GM21390 (cell line): Measurements from ENCODE around the gene ZNF738.
A peak's percentile ranks its signal among the peaks of the same experiment; 100 is the strongest.
"Not testable (repeated sequence)": the region's sequence is repeated elsewhere in the genome, so short reads cannot be mapped to it uniquely, and the experiment has no call there.

Experiments used
- ATAC-seq: cut with Tn5 transposase; IDR thresholded peaks from one replicate; pipeline ENCODE4 v1.9.1; 2021; ENCODE audit not compliant: unreplicated experiment

Gene ZNF738

DNA sequence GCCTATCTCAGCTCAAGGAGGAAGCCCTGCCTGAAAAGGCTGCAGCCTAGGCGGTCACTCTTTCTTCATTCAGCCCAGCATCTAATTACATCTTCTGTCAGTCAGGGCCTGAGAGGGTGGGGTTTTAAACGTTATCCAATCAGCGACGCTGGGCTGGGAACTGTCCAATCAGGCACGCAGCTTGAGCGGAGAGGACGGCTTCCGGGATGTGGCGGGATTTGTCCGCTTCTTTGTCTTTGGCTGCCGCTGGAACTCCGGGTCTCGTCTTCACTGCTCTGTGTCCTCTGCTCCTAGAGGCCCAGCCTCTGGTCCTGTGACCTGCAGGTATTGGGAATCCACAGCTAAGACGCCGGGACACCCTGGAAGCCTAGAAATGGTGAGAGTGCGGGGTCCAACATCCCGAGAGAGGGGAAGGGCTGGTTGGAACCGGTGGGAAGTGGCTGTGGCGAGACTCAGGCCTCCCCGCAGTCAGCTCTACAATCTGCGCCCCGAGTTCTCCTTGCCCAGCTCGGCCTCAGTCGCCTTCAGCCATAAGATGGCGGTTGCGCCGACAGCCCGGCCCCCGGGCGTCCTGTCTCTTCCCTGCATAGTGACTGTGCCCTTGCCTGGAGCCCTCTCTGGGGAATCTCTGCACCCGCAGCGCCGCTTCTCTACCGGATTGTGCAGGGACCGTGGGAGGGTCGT, at the start of gene ZNF738:
ZNF738 (plus strand) TSS at position 233 of the 684 bp plus-strand sequence; CDS start at position 374, 141 bp downstream.
- ATAC-seq, result peak; percentile 90

DNA sequence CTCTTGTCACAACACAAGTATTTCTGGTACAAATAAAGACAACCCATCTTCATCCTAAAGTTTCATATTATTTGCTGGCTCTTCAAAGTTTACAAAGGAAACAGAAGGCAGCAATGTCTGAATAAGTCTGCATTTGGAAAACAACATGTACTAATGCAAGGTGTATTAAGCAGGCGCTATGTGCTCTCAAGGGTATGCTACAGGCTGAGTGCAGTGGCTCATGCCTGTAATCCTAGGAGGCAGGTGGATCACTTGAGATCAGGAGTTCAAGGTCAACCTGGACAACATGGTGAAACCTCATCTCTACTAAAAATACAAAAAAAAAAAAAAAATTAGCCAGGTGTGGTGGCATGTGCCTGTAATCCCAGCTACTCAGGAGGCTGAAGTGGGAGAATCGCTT, 46.0 kb upstream of the ZNF738 start:
- not testable (repeated sequence) for ATAC-seq

DNA sequence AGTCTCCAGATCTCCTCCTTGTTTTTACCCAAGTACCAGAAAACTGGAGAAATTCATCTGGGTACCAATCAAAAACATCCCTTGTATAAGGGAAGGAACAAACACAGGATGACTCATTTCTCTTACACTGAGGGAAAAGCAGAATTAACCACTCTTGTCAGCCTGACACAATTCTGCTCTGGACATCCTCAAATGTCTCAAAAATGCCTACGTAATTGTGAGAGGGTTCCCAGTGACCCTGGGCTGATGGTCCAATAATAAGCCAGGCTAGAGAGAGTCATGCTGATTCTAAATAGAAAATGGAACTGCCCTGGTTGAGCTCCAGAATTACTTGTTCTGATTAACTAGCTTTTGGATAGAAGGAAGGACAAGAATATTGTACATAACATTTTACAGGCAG, 44.1 kb upstream of the ZNF738 start:
- ATAC-seq, result no peak

DNA sequence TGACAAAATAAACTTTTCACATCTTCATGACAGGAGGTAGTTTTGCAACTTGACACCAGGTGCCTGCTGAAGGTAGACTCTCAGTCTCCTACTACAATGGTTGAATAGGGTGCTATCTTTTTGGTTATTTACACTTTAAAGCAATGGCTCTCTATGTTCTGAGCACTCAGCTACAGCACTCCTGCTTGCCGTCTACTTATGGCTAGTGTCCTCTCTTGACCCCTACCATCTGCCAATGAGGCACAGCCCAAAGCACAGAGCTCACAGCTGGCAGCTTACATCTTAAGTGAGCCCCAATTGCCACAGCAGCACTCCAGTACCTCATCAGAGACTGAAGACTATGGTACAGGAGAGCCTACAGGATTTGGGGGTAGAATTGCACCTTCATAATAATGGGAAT, 41.0 kb upstream of the ZNF738 start:
- ATAC-seq, result no peak

DNA sequence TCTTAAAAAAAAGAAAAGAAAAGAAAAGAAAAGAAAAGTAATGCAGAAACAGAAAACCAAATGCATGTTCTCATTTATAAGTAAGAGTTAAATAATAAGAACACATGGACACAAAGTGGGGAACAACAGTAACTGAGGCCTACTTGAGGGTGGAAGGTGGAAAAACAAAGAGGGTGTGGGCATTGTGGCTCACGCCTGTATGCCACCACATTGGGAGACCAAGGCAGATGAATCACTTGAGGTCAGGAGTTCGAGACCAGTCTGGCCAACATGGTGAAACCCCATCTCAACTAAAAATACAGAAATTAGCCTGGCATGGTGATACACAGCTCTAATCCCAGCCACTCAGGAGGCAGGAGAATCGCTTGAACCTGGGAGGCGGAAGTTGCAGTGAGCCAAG, 37.7 kb upstream of the ZNF738 start:
- no peak for ATAC-seq

DNA sequence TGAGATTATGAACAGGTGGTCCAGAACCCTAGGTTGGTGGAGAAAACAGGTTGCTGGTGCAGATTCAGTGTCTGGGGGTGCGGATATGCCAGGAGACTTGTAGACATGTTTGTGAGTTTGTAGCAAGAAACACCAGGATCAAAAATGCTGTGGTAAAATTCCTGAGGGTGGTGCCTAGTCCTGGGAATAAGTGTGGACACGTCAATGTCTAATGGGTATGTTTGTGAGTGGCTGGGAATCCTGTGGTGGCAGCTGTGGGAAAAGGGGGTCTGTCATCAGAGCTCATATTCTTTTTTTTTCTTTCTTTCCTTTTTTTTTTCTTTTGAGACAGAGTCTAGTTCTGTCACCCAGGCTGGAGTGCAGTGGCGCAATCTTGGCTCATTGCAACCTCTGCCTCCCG, 36.8 kb upstream of the ZNF738 start:
- no peak for ATAC-seq

DNA sequence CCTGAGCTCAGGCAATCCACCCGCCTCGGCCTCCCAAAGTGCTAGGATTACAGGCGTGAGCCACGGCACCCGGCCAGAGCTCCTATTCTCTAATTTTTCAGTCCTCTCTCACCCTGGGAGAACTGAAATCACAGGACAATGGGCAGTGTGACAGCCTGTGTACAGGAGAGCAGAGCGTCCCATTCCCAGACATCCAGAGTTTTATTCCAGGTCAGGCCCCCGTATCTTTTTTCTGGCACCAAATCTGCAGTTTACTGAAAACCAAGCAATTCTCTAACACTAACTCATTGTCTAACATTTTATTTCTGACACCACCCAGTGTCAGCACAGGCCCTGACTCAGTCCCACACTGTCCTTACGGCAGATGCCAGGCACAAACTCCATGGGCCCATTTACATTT, 36.3 kb upstream of the ZNF738 start:
- no peak for ATAC-seq

DNA sequence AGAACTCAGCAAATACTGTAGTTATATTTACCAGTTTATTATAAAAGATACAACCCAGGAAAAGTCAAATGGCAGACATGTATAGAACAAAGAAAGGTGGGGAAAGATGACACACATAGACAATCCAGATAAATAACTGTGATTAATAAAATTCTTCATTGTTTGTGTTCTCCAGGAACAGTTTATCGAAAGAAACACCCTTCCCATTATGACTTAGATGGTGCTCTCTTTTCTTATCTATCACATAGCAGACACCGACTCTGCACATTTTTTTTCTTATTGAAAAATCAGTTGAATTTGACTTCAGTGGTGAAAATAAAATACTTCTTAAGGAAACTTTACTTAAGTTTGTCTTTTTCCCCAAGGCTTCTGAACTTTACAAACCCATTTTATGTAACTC, 35.8 kb upstream of the ZNF738 start:
- ATAC-seq, result no peak

DNA sequence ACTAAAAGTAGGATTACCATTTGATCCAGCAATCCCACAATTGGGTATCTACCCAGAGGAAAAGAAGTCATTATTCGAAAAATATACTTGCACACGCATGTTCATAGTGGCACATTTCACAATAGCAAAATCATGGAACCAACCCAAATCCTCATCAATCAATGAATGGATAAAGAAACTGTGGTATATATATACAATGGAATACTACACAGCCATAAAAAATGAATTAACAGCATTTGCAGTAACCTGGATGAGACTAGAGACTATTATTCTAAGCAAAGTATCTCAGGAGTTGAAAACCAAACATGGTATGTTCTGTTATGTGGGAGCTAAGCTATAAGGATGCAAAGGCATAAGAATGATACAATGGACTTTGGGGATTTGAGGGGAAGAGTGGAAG, 32.6 kb upstream of the ZNF738 start:
- no peak for ATAC-seq

DNA sequence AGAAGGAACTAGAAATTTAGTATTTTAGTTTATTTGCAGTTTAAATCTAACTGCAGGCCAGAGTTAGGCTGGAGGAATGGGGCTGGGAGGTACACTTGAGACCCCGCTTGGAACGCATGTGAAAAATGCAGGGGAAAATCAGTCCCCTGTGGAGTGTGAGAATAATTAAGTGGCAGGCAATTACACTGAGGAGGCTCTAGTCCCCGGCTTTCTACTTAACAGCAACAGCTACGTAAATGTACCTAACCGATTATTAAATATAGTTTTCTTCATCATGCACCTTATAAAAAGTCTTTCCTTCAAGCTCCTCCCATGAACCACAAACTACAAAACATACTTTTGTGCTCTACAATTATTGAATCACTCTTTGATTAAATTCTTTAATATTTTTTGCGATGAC, 30.4 kb upstream of the ZNF738 start:
- ATAC-seq, result no peak

DNA sequence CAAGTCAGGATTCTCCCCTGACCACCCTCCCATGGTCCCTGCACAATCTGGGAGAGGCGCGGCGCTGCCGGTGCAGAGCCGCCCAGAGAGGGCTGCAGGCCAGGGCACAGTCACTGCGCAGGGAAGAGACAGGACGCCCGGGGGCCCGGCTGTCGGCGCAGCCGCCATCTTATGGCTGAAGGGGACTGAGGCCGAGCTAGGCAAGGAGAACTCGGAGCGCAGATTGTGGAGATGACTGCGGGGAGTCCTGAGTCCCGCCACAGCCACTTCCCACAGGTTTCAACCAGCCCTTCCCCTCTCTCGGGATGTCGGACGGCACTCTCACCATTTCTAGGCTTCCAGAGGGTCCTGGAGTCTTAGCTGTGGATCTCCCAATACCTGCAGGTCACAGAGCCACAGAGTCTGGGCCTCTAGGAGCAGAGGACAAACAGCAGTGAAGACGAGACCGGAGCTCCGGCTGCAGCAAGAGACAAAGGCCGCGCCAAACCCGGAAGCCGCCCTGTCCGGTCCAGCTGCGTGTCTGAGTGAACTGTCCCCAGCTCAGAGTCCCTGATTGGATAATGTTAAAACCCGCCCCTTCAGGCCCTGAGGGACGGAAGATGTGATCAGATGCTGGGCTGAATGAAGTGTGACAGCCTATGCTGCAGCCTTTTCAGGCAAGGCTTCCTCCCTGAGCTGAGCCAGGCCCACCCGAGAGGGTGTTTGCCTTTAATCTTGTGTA, 29.8 kb upstream of the ZNF738 start, which contains the start of gene ZNF708:
ZNF708 (minus strand) TSS at position 526 of the 721 bp plus-strand sequence; CDS start at position 328, 198 bp downstream.
- ATAC-seq, result peak; percentile 99

DNA sequence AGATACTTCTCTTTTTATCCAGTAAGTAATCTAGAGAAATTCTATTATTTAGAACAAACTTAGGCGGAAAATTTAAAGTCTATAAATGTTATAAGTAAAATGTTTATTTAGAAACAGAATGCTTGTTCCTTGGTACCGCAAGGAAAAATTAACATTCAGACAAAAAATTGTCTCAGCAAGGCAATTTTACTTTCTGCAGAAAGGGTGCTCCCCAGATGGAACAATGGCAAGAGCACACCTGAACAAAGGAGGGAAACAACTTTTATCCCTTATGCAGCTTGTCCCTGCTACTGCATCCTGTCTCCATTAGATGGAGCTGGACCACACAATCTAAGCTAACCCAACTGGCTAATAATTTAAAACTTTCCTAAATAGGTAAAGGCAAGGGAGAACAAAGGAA, 23.1 kb upstream of the ZNF738 start:
- no peak for ATAC-seq

DNA sequence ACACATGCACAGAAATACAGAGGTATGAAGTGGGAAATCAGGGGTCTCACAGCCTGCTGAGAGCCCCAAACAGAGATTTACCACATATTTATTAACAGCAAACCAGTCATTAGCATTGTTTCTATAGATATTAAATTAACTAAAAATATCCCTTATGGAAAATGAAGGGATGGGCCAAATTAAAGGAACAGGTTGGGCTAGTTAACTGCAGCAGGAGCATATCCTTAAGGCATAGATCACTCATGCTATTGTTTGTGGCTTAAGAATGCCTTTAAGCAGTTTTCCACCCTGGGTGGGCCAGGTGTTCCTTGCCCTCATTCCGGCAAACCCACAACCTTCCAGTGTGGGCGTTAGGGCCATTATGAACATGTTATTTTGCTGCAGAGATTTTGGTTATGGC, 14.0 kb upstream of the ZNF738 start:
- ATAC-seq, result not testable (repeated sequence)

DNA sequence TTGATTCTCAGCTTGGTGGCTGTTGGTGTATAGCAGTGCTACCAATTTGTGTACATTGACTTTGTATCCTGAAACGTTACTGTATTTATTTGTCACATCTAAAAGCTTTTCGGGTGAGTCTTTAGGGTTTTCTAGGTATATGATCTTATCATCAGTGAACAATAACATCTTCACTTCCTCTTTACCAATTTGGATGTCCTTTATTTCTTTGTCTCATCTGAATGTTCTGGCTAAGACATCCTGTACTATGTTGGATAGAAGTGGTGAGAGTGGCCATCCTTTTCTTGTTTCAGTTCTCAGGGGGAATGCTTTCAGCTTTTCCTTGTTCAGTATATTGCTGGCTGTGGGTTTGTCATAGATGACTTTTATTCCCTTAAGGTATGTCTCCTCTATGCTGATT, 6.0 kb upstream of the ZNF738 start:
- no peak for ATAC-seq

DNA sequence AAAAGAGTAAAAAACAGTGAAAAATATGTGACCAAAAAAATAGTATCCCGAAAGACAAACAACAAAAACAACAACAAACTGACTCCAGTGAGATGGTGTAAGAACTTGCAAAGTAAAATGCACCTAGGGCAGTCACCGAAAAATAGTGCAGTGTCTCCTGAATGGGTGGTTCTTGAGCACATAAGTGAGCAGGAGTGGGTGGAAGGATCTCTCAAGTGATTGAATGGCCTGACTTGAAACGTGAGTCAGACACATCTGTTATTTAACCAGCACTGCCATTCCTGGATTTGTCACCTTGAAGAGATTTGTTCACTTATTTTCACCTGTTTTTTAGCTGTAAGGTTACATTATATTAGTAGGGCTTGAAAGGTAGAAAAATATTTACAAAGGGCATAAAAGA, 3.5 kb downstream of the ZNF738 start:
- no peak for ATAC-seq

DNA sequence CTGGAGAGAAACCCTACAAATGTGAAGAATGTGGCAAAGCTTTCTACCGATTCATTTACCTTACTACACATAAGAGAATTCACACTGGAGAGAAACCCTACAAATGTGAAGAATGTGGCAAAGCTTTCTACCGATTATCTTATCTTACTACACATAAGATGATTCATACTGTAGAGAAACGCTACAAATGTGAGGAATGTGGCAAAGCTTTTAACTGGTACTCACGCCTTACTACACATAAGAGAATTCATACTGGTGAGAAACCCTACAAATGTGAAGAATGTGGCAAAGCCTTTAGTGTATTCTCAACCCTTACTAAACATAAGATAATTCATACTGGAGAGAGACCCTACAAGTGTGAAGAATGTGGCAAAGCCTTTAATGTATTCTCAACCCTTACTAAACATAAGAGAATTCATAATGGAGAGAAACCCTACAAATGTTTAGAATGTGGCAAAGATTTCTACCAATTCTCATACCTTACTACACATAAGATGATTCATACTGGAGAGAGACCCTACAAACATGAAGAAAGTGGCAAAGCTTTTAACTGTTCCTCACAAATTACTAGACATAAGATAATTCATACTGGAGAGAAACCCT, 25.3 kb downstream of the ZNF738 start:
- ATAC-seq, result no peak

DNA sequence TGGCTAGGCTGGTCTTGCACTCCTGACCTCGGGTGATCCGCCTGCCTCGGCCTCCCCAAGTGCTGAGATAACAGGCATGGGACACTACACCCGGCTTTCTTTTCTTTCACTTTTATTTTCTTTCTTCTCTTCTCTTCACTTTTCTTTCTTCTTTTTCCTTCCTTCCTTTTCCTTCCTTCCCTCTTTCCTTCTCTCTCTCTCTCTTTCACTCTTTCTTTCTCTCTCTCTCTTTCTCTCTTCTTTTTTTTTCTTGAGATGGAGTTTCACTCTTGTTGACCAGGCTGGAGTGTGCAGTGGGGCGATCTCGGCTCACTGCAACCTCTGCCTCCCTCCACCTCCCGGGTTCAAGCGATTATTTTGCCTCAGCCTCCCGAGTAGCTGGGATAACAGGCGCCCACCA, 37.3 kb downstream of the ZNF738 start:
- no peak for ATAC-seq

DNA sequence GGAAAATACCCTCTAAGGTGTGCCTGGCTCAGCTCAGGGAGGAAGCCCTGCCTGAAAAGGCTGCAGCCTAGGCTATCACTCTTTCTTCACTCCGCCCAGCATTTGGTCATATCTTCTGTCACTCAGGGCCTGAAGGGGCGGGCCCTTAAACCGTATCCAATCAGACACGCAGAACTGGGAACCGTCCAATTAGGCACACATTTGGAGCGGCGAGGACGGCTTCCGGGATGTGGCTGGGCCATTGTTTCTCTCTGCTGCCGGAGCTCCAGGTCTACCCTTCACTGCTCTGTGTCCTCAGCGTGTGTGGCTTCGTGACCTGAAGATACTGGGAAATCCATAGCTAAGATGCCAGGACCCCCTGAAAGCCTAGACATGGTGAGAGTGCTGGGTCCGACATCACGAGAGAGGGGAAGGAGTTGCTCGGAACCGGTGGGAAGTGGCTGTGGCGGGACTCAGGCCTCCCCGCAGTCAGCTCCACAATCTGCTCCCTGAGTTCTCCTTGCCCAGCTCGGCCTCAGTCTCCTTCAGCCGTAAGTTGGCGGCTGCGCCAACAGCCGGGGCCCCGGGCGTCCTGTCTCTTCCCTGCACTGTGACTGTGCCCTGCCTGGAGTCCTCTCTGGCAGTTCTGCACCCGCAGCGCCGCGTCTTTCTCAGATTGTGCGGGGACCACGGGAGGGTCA, 38.2 kb downstream of the ZNF738 start, which contains the start of gene ZNF493:
ZNF493 (plus strand) TSS at position 241 of the 680 bp plus-strand sequence; CDS start at position 346, 105 bp downstream.
- peak; percentile 99 for ATAC-seq

DNA sequence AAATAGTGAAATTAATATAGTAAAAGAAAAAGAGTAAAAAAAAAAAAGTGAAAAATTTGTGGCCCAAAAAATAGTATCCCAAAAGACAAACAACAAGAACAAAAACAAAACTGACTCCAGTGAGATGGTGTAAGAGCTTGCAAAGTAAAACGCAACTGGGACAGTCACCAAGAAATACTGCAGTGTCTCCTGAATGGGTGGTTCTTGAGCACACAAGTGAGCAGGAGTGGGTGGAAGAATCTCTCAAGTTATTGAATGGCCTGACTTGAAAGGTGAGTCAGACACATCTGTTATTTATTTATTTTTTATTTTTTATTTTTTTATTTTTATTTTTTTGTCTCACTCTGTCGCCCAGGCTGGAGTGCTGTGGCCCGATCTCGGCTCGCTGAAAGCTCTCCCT, 40.1 kb downstream of the ZNF738 start:
- ATAC-seq, result no peak

DNA sequence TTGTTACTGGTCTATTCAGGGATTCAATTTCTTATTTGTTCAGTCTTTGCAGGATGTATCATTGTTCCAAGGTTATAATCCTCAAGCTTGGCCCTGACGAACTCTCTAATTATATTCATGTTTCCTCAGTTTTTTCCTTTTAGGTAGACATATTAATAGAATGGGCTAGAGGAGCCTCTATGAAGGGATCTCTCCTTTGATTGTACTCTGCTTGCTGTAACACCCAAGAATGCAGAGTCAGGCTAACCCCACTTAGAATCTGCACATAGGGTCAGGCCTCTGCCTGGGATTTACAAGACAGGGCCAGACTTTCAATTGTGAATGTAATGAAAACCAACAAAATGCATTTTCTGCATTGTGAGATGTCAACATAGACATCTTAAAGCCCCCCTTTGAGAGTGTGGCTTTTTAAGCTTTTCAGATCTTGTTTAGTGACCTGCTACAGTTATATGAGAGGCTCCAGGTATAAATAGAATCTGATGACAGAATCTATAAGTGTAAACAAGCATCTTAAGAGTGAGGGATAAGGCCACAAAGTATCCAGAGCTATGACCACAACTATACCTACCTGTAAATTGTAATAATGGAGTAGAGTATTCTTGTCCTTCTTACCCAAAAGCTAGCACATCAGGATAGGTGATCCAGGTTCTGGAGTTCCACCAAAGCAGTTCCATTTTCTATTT, 43.6 kb downstream of the ZNF738 start:
- ATAC-seq, result no peak

DNA sequence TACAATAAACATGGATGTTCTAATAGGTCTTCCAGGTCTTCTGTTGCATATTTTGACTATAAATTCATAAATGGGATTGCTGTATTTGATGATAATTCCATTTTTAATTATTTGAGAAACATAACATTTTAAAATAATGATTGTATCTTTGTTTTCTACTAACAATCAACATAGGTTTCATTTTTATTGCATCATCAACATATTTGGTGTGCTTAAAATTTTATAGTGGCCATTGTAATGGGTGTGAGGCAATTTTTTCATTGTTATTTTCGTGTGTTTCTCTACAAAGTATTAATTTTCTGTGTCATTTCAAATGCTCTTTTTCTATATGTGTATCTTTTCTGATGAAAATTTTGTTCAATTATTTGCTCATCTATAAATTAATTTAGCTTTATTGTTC, 51.4 kb downstream of the ZNF738 start:
- no peak for ATAC-seq
